Measurements from ENCODE around the gene NT5DC3.

DNA sequence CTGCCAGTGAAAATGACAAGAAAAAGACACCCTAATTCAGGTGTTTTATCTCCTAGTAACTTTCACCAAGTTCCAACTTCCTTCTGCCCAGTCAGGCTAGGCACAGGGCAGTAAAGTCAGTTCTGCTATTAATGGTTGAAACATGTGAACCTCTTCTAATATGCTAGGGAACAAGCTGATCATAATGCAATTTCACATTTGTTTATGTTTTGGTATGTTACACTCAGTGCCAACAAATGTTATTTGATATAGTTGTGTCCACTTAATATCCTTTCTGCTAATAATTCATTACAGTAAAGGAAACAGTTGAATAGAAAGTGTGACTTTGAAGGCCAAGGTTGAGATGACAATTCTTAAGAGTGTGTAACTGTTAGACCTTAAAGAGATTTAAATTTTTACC lies 17.2 kb downstream of the NT5DC3 start:
- TF ChIP-seq GATA3 (IDR thresholded peaks at IDR 0.05; ENCODE audit: low read depth, low read length) (no peak), GATA2 (IDR thresholded peaks at IDR 0.05; ENCODE audit: low read depth, low read length) (no peak)
